ENCODE results near the gene UBTD1.

DNA sequence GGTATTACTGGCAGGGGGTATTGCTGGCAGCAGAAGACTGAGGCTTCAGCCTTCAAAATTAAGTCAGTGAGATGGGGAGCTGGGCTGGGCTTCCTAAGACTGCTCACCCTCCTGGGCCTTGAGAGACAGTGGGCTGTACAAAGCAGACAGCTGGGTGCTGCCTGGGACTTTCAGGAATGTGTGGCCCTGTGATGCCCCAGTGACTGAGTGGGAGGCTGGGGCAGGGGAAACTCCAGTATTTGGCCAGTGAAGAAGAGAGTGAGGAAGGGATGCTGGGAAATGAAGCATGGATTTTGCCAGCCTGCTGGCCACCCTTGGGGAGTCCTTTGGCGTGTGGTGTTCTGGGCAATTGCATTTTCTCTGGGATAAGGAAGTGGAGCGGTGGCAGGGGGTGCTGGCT lies 74.3 kb downstream of the UBTD1 start:
- TF ChIP-seq GATA3 (IDR thresholded peaks at IDR 0.05; ENCODE audit: low read depth, low read length) (no peak), GATA2 (IDR thresholded peaks at IDR 0.05; ENCODE audit: low read depth, low read length) (no peak)

All from SH-SY5Y (cell line).